H1 (cell line): Measurements from ENCODE around the gene UGT1A8. TPM values are rescaled to one million over a fixed set of nuclear protein-coding genes. Genes with fewer than 3 reads are reported as not detected.

Experiments
- CTCF ChIA-PET: fragments of 300-600 bp; sonication (Branson Sonifier 250); formaldehyde crosslinking; loops from one replicate; lab custom pipeline; 2021; ENCODE audit not compliant: partially characterized antibody; lab: Charles Lee
- POLR2A ChIA-PET: fragments of 300-600 bp; sonication (Branson Sonifier 250); formaldehyde crosslinking; loops from one replicate; lab custom pipeline; 2021; ENCODE audit warnings: inconsistent platforms; ENCODE audit not compliant: partially characterized antibody; lab: Charles Lee
- DNase-seq, 2 experiments: peaks; one replicate each; pipeline versions ENCODE4 v3.0.0 to v3.0.0-alpha.2; 2010 to 2022; ENCODE audit warnings: low spot score in 2 of 2, low read depth in 1 of 2, mixed read lengths in 1 of 2
- FAIRE-seq: peaks from 2 replicates; lab custom pipeline; 2011; peaks lifted over from hg19 to GRCh38; lab: Jason Lieb, UNC
- H2AFZ ChIP-seq: 2 replicates; pipeline ENCODE4 v1.8.1; 2012; ENCODE audit warnings: low read length, inconsistent platforms
- H2AK5ac ChIP-seq: 2 replicates; pipeline ENCODE4 v1.6.1; 2013; ENCODE audit warnings: low read depth, low read length
- H2BK120ac ChIP-seq: replicated peaks from 2 replicates; pipeline ENCODE3; 2013; ENCODE audit warnings: low read depth, low read length, inconsistent platforms
- H2BK12ac ChIP-seq: 2 replicates; pipeline ENCODE4 v1.6.1; 2013; ENCODE audit warnings: low read depth, low read length
- H2BK15ac ChIP-seq: 2 replicates; pipeline ENCODE4 v1.6.1; 2013; ENCODE audit warnings: low read length
- H2BK20ac ChIP-seq: 2 replicates; pipeline ENCODE4 v1.6.1; 2013; ENCODE audit warnings: low read length
- H2BK5ac ChIP-seq: 2 replicates; pipeline ENCODE4 v1.6.1; 2013; ENCODE audit warnings: low read depth, low read length
- H3K14ac ChIP-seq: 2 replicates; pipeline ENCODE4 v1.6.1; 2013; ENCODE audit warnings: inconsistent platforms; ENCODE audit not compliant: insufficient read length
- H3K18ac ChIP-seq: 2 replicates; pipeline ENCODE4 v1.6.1; 2013; ENCODE audit warnings: low read length; ENCODE audit errors: extremely low read depth
- H3K23ac ChIP-seq: 2 replicates; pipeline ENCODE4 v1.6.1; 2013; ENCODE audit warnings: inconsistent platforms; ENCODE audit not compliant: insufficient read length
- H3K23me2 ChIP-seq: 2 replicates; pipeline ENCODE4 v1.6.1; 2013; ENCODE audit warnings: low read depth, low read length
- H3K27ac ChIP-seq: 2 replicates; pipeline ENCODE4 v1.6.1; 2011; ENCODE audit warnings: low read depth, low read length, inconsistent platforms
- H3K27me3 ChIP-seq, 4 experiments: replicated peaks in 1 of 4; 1 replicate in 1 of 4; 2 replicates in 3 of 4; pipeline versions ENCODE4 v1.6.1 to v1.8.1; 2011 to 2013; ENCODE audit warnings: low read length in 3 of 4, mild to moderate bottlenecking in 3 of 4, inconsistent platforms in 2 of 4, mixed read lengths in 2 of 4, moderate library complexity in 1 of 4; ENCODE audit not compliant: control insufficient read depth in 3 of 4, insufficient read depth in 3 of 4; ENCODE audit errors: extremely low read depth in 1 of 4
- H3K36me3 ChIP-seq, 4 experiments: 2 replicates each; pipeline versions ENCODE4 v1.6.1 to v1.8.1; 2011 to 2013; ENCODE audit warnings: mild to moderate bottlenecking in 4 of 4, low read length in 3 of 4, moderate library complexity in 2 of 4, control low read depth in 1 of 4, inconsistent platforms in 1 of 4; ENCODE audit not compliant: insufficient read depth in 4 of 4, control insufficient read depth in 2 of 4
- H3K4ac ChIP-seq: replicated peaks from 2 replicates; pipeline ENCODE3; 2013; ENCODE audit warnings: low read length, low read depth, mixed read lengths, inconsistent platforms; ENCODE audit not compliant: insufficient read length
- H3K4me1 ChIP-seq, 4 experiments: replicated peaks in 1 of 4; 1 replicate in 1 of 4; 2 replicates in 3 of 4; pipeline versions ENCODE4 v1.6.1 to v1.8.1; 2011 to 2013; ENCODE audit warnings: low read length in 3 of 4, inconsistent platforms in 2 of 4, mixed read lengths in 1 of 4; ENCODE audit not compliant: insufficient read depth in 4 of 4, control insufficient read depth in 3 of 4
- H3K4me2 ChIP-seq, 2 experiments: 2 replicates each; pipeline versions ENCODE4 v1.6.1 to v1.8.1; 2011 to 2013; ENCODE audit warnings: low read depth in 2 of 2, low read length in 2 of 2, control low read depth in 1 of 2, inconsistent platforms in 1 of 2, mild to moderate bottlenecking in 1 of 2; ENCODE audit not compliant: insufficient read depth in 1 of 2
- H3K4me3 ChIP-seq, 4 experiments: fragments of 200-600, 300-600 bp in 1 of 4; sonication (generic), shearing (Covaris generic), sonication (Bioruptor Twin) in 1 of 4; 2 replicates each; pipeline versions ENCODE4 v1.5.1 to v1.8.1; 2011 to 2016; ENCODE audit warnings: low read length in 4 of 4, low read depth in 3 of 4, control low read depth in 2 of 4, inconsistent platforms in 2 of 4, mild to moderate bottlenecking in 2 of 4, mixed read lengths in 1 of 4, moderate library complexity in 1 of 4; ENCODE audit not compliant: insufficient read depth in 2 of 4; ENCODE audit errors: extremely low read depth in 1 of 4
- H3K56ac ChIP-seq: replicated peaks from 2 replicates; pipeline ENCODE3; 2013; ENCODE audit warnings: low read depth, mild to moderate bottlenecking, mixed read lengths, low read length, inconsistent platforms; ENCODE audit not compliant: insufficient read length
- H3K79me1 ChIP-seq: 2 replicates; pipeline ENCODE4 v1.6.1; 2013; ENCODE audit warnings: low read depth, low read length, control low read depth
- H3K79me2 ChIP-seq, 2 experiments: 2 replicates each; pipeline versions ENCODE4 v1.6.1 to v1.8.1; 2012 to 2013; ENCODE audit warnings: low read length in 2 of 2, mild to moderate bottlenecking in 2 of 2, inconsistent platforms in 1 of 2; ENCODE audit not compliant: insufficient read depth in 2 of 2, control insufficient read depth in 1 of 2
- H3K9ac ChIP-seq, 4 experiments: replicated peaks in 1 of 4; 1 replicate in 1 of 4; 2 replicates in 3 of 4; pipeline versions ENCODE4 v1.6.1 to v1.8.1; 2011 to 2013; ENCODE audit warnings: low read depth in 3 of 4, low read length in 3 of 4, control low read depth in 2 of 4, mild to moderate bottlenecking in 2 of 4, moderate library complexity in 2 of 4, inconsistent platforms in 1 of 4; ENCODE audit errors: extremely low read depth in 1 of 4
- H3K9me3 ChIP-seq, 2 experiments: 2 replicates each; pipeline versions ENCODE4 v1.6.1 to v1.8.1; 2012 to 2013; ENCODE audit warnings: mild to moderate bottlenecking in 2 of 2, moderate library complexity in 2 of 2, control low read depth in 1 of 2, inconsistent platforms in 1 of 2, low read depth in 1 of 2, low read length in 1 of 2, mixed read lengths in 1 of 2; ENCODE audit not compliant: insufficient read depth in 2 of 2
- H4K20me1 ChIP-seq, 2 experiments: replicated peaks in 1 of 2; 2 replicates each; pipeline versions ENCODE3 to v1.8.1; 2011 to 2013; ENCODE audit warnings: inconsistent platforms in 2 of 2, low read length in 2 of 2, mild to moderate bottlenecking in 1 of 2; ENCODE audit not compliant: insufficient read depth in 2 of 2, control insufficient read depth in 1 of 2
- H4K5ac ChIP-seq: 2 replicates; pipeline ENCODE4 v1.6.1; 2013; ENCODE audit warnings: low read length, low read depth, mixed read lengths, inconsistent platforms; ENCODE audit not compliant: insufficient read length
- H4K8ac ChIP-seq: 2 replicates; pipeline ENCODE4 v1.8.0; 2013; ENCODE audit warnings: mild to moderate bottlenecking, moderate library complexity, low read length, inconsistent platforms; ENCODE audit not compliant: insufficient read depth; ENCODE audit errors: extremely low read depth
- H4K91ac ChIP-seq: replicated peaks from 2 replicates; pipeline ENCODE3; 2013; ENCODE audit warnings: low read length, mixed read lengths, inconsistent platforms; ENCODE audit not compliant: insufficient read length
- CBX8 ChIP-seq: fragments of 300-800, 300-1000 bp; sonication (generic); IDR thresholded peaks from 2 replicates; pipeline ENCODE4 v1.7.1; 2016; ENCODE audit warnings: low read depth, low read length, borderline replicate concordance
- EP300 ChIP-seq, 2 experiments: IDR thresholded peaks; 1 replicate in 1 of 2; 2 replicates in 1 of 2; pipeline ENCODE4 v1.6.1; 2011 to 2012; ENCODE audit warnings: low read depth in 2 of 2, low read length in 2 of 2, mild to moderate bottlenecking in 2 of 2, borderline replicate concordance in 1 of 2, inconsistent platforms in 1 of 2, moderate library complexity in 1 of 2
- JUN ChIP-seq: IDR thresholded peaks from 2 replicates; pipeline ENCODE4 v1.6.1; 2011; ENCODE audit warnings: low read depth, mild to moderate bottlenecking, improper control_type of control experiment, low read length
- POU5F1 ChIP-seq: IDR thresholded peaks from 2 replicates; pipeline ENCODE4 v1.6.1; 2011; ENCODE audit warnings: low read depth, mild to moderate bottlenecking, low read length, moderate library complexity
- RBBP5 ChIP-seq: IDR thresholded peaks from 2 replicates; pipeline ENCODE4 v1.7.1; 2012; ENCODE audit warnings: low read depth, mild to moderate bottlenecking, inconsistent platforms, low read length, moderate library complexity, borderline replicate concordance
- SAP30 ChIP-seq: fragments of 300-600 bp; sonication (generic); IDR thresholded peaks from 2 replicates; pipeline ENCODE4 v1.7.1; 2012; ENCODE audit warnings: low read length, moderate library complexity, mild to moderate bottlenecking, inconsistent platforms; ENCODE audit not compliant: insufficient read depth, insufficient replicate concordance
- SIN3A ChIP-seq, 2 experiments: IDR thresholded peaks in 1 of 2; conservative IDR thresholded peaks in 1 of 2; 2 replicates each; pipeline ENCODE4 v1.6.1; 2011 to 2012; ENCODE audit warnings: low read length in 2 of 2, improper control_type of control experiment in 1 of 2, low read depth in 1 of 2, mild to moderate bottlenecking in 1 of 2
- SP2 ChIP-seq: IDR thresholded peaks from 2 replicates; pipeline ENCODE4 v1.6.1; 2012; ENCODE audit warnings: mild to moderate bottlenecking, low read length, inconsistent platforms
- USF2 ChIP-seq: IDR thresholded peaks from 2 replicates; pipeline ENCODE4 v1.6.1; 2011; ENCODE audit warnings: low read length, improper control_type of control experiment
- YY1 ChIP-seq: IDR thresholded peaks from 2 replicates; pipeline ENCODE4 v1.6.1; 2011; ENCODE audit warnings: low read depth, mild to moderate bottlenecking, low read length
- WGBS, 2 experiments: shearing (Covaris generic) in 1 of 2; methylation state at CpG; one replicate each; pipeline versions ENCODE4 v1.1.6 to v1.1.7; 2013 to 2015; ENCODE audit warnings: low lambda C conversion rate in 2 of 2, mixed read lengths in 2 of 2, inconsistent platforms in 1 of 2, low coverage in 1 of 2, missing lambda C conversion rate in 1 of 2; ENCODE audit not compliant: insufficient replicate concordance in 2 of 2, insufficient coverage in 1 of 2, insufficient read length in 1 of 2; ENCODE audit errors: extremely low coverage in 1 of 2, missing lambda C conversion rate in 1 of 2; 5-methylcytosine and 5-hydroxymethylcytosine counted together
- polyA plus RNA-seq, 7 experiments: library from polyadenylated mRNA; depleted of rRNA in 3 of 7; stranded (reverse) in 5 of 7; unstranded in 2 of 7; fragments of >200 nt in 5 of 7; fragments of 200-250 nt in 2 of 7; gene quantifications; 1 replicate in 5 of 7; 2 replicates in 1 of 7; 4 replicates in 1 of 7; pipeline versions ENCODE4 v1.2.1 to v1.2.3, GENCODE V29; 2011 to 2013; ENCODE audit warnings: missing spikeins in 2 of 7, mixed read lengths in 2 of 7
- total RNA-seq: library from RNA; stranded (reverse); fragmentation: NEBNext Ultra II Directional; extraction: Animal tissue kit (Norgen Biotek cat#: 25700); gene quantifications from 2 replicates; pipeline ENCODE4 v1.2.1, GENCODE V29; 2021

UGT1A8 gene
- total and polyA plus RNA-seq, 2 of the 8 experiments (the other 6 are each of a cell fraction or from before 2014, with no cell fraction given) = not detected

- no peak overlapping the region for H4K91ac ChIP-seq
- H3K9ac ChIP-seq = no peak overlapping the region
- H3K9me3 ChIP-seq = peaks cover 0 to 5% of the 10 kb centered on the region in 2 experiments; a peak in 1 of 4 replicates
- no peaks in the 10 kb centered on the region for H3K36me3 ChIP-seq
- H2BK120ac ChIP-seq = no peak overlapping the region
- no peak overlapping the region for H3K27ac ChIP-seq
- no peak overlapping the region for H3K23ac ChIP-seq
- H2BK20ac ChIP-seq = no peak overlapping the region
- no peak overlapping the region for H2BK5ac ChIP-seq
- no peak overlapping the region for H3K4ac ChIP-seq
- DNase-seq (peak in 1 of 2 experiments; percentile 10), FAIRE-seq (no peak)
- H3K4me1 ChIP-seq = no peaks in the 10 kb centered on the region
- H3K14ac ChIP-seq = no peak overlapping the region
- no peak overlapping the region for H2AFZ ChIP-seq
- H4K20me1 ChIP-seq = no peaks in the 10 kb centered on the region
- no peak overlapping the region for H4K5ac ChIP-seq
- POLR2A ChIA-PET = no interaction called here
- CTCF ChIA-PET = interaction anchor here (1.6 kb wide), 1 partner anchor 9 kb away, joined by 9 read pairs; no protein-coding TSS in a partner anchor
- no peak overlapping the region for H3K18ac ChIP-seq
- H3K4me3 ChIP-seq = no peak overlapping the region
- H4K8ac ChIP-seq = peak overlapping the region; percentile 17; the same call in 1 of the 2 replicates
- H3K4me2 ChIP-seq = no peak overlapping the region
- H2BK15ac ChIP-seq = no peak overlapping the region
- no peak overlapping the region for H3K56ac ChIP-seq
- H3K79me2 ChIP-seq = no peaks in the 10 kb centered on the region
- no peak overlapping the region for H2AK5ac ChIP-seq
- no peak overlapping the region for H2BK12ac ChIP-seq
- H3K79me1 ChIP-seq = no peaks in the 10 kb centered on the region
- 81% methylated on average over 14 of the region's 17 CpGs; no CpG with 5 or more reads in 1 of the 2 experiments for WGBS, 2 experiments
- H3K23me2 ChIP-seq = no peaks in the 10 kb centered on the region
- H3K27me3 ChIP-seq = no peaks in the 10 kb centered on the region
- TF ChIP-seq CBX8 (no peak), POU5F1 (no peak), SAP30 (no peak), SIN3A (conservative IDR thresholded peaks at IDR 0.05 in 1 of 2, IDR thresholded peaks at IDR 0.05 in 1 of 2; ENCODE audit: low read depth in 1 of 2, low read length in 2 of 2) (no peak), USF2 (no peak), RBBP5 (no peak), JUN (no peak), EP300 (IDR thresholded peaks at IDR 0.05; ENCODE audit: borderline replicate concordance in 1 of 2, low read depth in 2 of 2, low read length in 2 of 2) (no peak), YY1 (no peak), SP2 (no peak)
Observed at GRCh38 chr2:233794128-233794658, 176.8 kb downstream of the UGT1A8 start.
